Renal cortical epithelial cell (primary cell): Measurements from ENCODE around the gene VPS45. TPM values are rescaled to one million over a fixed set of nuclear protein-coding genes. Genes with fewer than 3 reads are reported as not detected.

Source experiments
- DNase-seq: peaks from one replicate; pipeline ENCODE4 v3.0.0-alpha.2; 2011; ENCODE audit warnings: low read depth
- total RNA-seq: library from RNA; depleted of rRNA; stranded (reverse); fragments of >200 nt; gene quantifications from 2 replicates; pipeline ENCODE4 v1.2.3, GENCODE V29; 2014

VPS45 gene
- total RNA-seq, 1 donor from 2014 or later = 46.3 TPM

- no peak for DNase-seq
Measured at GRCh38 chr1:150073516-150073915, 5.9 kb downstream of the VPS45 start.

- DNase-seq = no peak
Measured at GRCh38 chr1:150076066-150076465, 8.5 kb downstream of the VPS45 start.

GRCh38 chr1:150076985-150077384 is 9.4 kb downstream of the VPS45 start:
- no peak for DNase-seq

- DNase-seq = no peak
Measured at GRCh38 chr1:150080784-150081183, 13.2 kb downstream of the VPS45 start.

- no peak for DNase-seq
Measured at GRCh38 chr1:150082494-150082893, 14.9 kb downstream of the VPS45 start.

GRCh38 chr1:150083907-150084306 is 16.3 kb downstream of the VPS45 start:
- no peak for DNase-seq

- no peak for DNase-seq
Measured at GRCh38 chr1:150085406-150085805, 17.8 kb downstream of the VPS45 start.

GRCh38 chr1:150087415-150087814 is 19.8 kb downstream of the VPS45 start:
- no peak for DNase-seq

GRCh38 chr1:150089846-150090520 is 22.4 kb downstream of the VPS45 start:
- no peak for DNase-seq

- DNase-seq = no peak
Measured at GRCh38 chr1:150092180-150092791, 24.7 kb downstream of the VPS45 start.

GRCh38 chr1:150093805-150094204 is 26.2 kb downstream of the VPS45 start:
- no peak for DNase-seq

- DNase-seq = no peak
Measured at GRCh38 chr1:150094734-150095265, 27.2 kb downstream of the VPS45 start.

GRCh38 chr1:150102986-150103385 is 35.4 kb downstream of the VPS45 start:
- no peak for DNase-seq

GRCh38 chr1:150106341-150106740 is 38.8 kb downstream of the VPS45 start:
- no peak for DNase-seq

- no peak for DNase-seq
Measured at GRCh38 chr1:150109586-150109985, 42.0 kb downstream of the VPS45 start.

- no peak for DNase-seq
Measured at GRCh38 chr1:150110116-150110515, 42.5 kb downstream of the VPS45 start.

- no peak for DNase-seq
Measured at GRCh38 chr1:150111670-150112069, 44.1 kb downstream of the VPS45 start.

GRCh38 chr1:150115121-150115520 is 47.5 kb downstream of the VPS45 start:
- no peak for DNase-seq

GRCh38 chr1:150118716-150119115 is 51.1 kb downstream of the VPS45 start:
- DNase-seq = no peak

- DNase-seq = no peak
Measured at GRCh38 chr1:150121236-150121862, 53.8 kb downstream of the VPS45 start.

GRCh38 chr1:150126811-150127210 is 59.2 kb downstream of the VPS45 start:
- DNase-seq = peak; percentile 4

- no peak for DNase-seq
Measured at GRCh38 chr1:150127464-150127863, 59.9 kb downstream of the VPS45 start.

GRCh38 chr1:150127868-150128267 is 60.3 kb downstream of the VPS45 start:
- DNase-seq = no peak
